Colonic mucosa (tissue), 4 donors: ENCODE results near the gene PLCG2. TPM values are rescaled to one million over a fixed set of nuclear protein-coding genes. Genes with fewer than 3 reads are reported as not detected.

Experiments used
- DNase-seq: peaks from one replicate; pipeline ENCODE4 v3.0.0-alpha.2; 2020
- H3K27ac ChIP-seq: fragments of 200-600 bp; one replicate; pipeline ENCODE4 v1.8.0; 2021
- H3K27me3 ChIP-seq: fragments of 200-600 bp; one replicate; pipeline ENCODE4 v1.8.0; 2021
- H3K36me3 ChIP-seq: fragments of 200-600 bp; one replicate; pipeline ENCODE4 v1.8.0; 2021
- H3K4me1 ChIP-seq: fragments of 200-600 bp; one replicate; pipeline ENCODE4 v1.8.0; 2021; ENCODE audit warnings: mild to moderate bottlenecking
- H3K4me3 ChIP-seq: fragments of 200-600 bp; one replicate; pipeline ENCODE4 v1.8.0; 2021
- H3K9ac ChIP-seq, 2 donors: one replicate each; pipeline ENCODE4 v1.7.0; 2013; ENCODE audit warnings: control low read depth in 2 of 2, low read depth in 2 of 2, low read length in 2 of 2
- H3K9me3 ChIP-seq: fragments of 200-600 bp; one replicate; pipeline ENCODE4 v1.8.0; 2021
- CTCF ChIP-seq: fragments of 200-600 bp; IDR thresholded peaks from one replicate; pipeline ENCODE4 v1.8.0; 2022; ENCODE audit warnings: antibody characterized with exemption, mild to moderate bottlenecking
- intact Hi-C: fragments of 100-400 bp; cut with DNase I; formaldehyde crosslinking; loops from one replicate; pipeline ENCODE4 v1.14.1; 2022
- total RNA-seq, 2 donors: library from RNA; stranded (reverse); fragmentation: NEBNext Ultra II Directional in 1 of 2; extraction: Animal tissue kit (Norgen Biotek cat#: 25700) in 1 of 2; gene quantifications; one replicate each; pipeline ENCODE4 v1.2.1, GENCODE V29; 2021
- donor health status: healthy.
- donor health status: DM: no; HTN: no; CAD: no.
- donor health status: DM: no; HTN: no; CAD: no.

The PLCG2 gene
- total RNA-seq, 2 donors from 2014 or later: 9.1 to 9.6 TPM

- Histone ChIP-seq H3K9ac (no peak overlapping the region), H3K27me3 (no peaks in the 10 kb centered on the region), H3K9me3 (no peaks in the 10 kb centered on the region), H3K27ac (no peak overlapping the region), H3K4me1 (no peaks in the 10 kb centered on the region), H3K36me3 (no peaks in the 10 kb centered on the region), H3K4me3 (no peak overlapping the region)
- intact Hi-C loops: no loop called here
- TF ChIP-seq CTCF: no peak
- no peak for DNase-seq
Measured at GRCh38 chr16:81748476-81749198, 30.5 kb upstream of the PLCG2 start.

- peak overlapping the region; percentile 9 to 27 for H3K9ac ChIP-seq
- peak; percentile 43 for DNase-seq
- H3K4me1 ChIP-seq: no peaks in the 10 kb centered on the region
- H3K36me3 ChIP-seq: no peaks in the 10 kb centered on the region
- no peaks in the 10 kb centered on the region for H3K9me3 ChIP-seq
- TF ChIP-seq CTCF: no peak
- intact Hi-C loops: no loop called here
- peak overlapping the region; percentile 33 for H3K27ac ChIP-seq
- H3K27me3 ChIP-seq: no peaks in the 10 kb centered on the region
- no peak overlapping the region for H3K4me3 ChIP-seq
Measured at GRCh38 chr16:81752225-81752875, 26.7 kb upstream of the PLCG2 start.

GRCh38 chr16:81752876-81753227 is 26.2 kb upstream of the PLCG2 start:
- Histone ChIP-seq H3K4me1 (no peaks in the 10 kb centered on the region), H3K27ac (peak overlapping the region; percentile 33), H3K27me3 (no peaks in the 10 kb centered on the region), H3K9me3 (no peaks in the 10 kb centered on the region), H3K36me3 (no peaks in the 10 kb centered on the region), H3K4me3 (no peak overlapping the region), H3K9ac (peak overlapping the region; percentile 9 to 27)
- DNase-seq: no peak
- no peak for TF ChIP-seq CTCF
- intact Hi-C loops: no loop called here

DNA sequence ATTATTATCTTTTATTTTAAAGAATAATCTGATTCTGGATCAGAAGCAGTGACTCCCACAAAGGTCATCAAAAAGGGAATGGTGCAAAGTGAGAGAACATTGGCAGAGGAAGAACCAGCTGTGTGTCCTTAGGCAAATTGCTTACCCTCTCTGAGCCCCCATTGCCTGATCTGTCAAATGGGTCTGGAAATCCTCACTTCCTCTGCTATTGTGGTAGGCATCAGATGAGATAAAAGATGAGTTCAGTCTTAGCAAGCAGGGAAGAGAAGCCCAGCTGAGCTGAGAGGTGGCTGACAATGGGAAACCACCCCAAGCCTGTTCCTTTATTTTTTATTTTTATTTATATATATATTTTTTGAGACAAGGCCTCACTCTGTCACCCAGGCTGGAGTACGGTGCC is 24.2 kb upstream of the PLCG2 start:
- intact Hi-C loops: no loop called here
- Histone ChIP-seq H3K4me3 (no peak overlapping the region), H3K27ac (no peak overlapping the region), H3K9me3 (no peaks in the 10 kb centered on the region), H3K36me3 (no peaks in the 10 kb centered on the region), H3K9ac (no peak overlapping the region), H3K4me1 (no peaks in the 10 kb centered on the region), H3K27me3 (no peaks in the 10 kb centered on the region)
- no peak for TF ChIP-seq CTCF
- DNase-seq: no peak

DNA sequence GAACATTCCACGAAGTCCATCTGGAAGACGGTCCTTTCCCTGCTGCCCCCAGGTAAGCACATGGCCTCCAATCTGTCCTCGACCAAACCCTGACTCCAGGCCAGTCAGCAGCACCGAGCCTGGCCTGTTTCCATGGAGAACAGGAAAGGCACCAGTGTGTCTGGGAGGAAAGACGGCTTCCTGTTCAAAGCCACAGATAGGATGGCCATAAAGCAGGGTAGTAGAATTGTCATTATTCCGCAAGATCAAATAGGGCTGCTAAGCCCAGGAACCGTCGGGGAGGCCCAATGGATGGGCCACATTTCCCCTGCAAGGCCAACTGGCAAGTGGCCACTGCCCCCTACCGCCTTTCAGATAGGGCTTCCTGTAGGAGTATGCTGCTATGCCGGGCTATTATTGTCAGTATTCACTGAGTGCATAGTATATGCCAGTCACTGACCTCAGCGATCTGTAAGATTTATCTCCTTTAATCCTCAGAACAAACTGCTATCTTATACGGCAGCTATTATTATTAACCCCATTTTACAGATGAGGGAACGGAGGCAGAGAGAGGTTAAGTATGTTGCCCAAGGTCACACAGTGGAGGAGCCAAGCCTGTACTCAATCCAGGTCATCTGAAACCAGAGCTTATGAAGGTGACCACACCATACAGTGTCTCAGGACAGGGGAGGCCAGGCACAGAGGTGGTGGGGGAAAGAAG is 23.0 kb upstream of the PLCG2 start:
- no peaks in the 10 kb centered on the region for H3K27me3 ChIP-seq
- no peak overlapping the region for H3K9ac ChIP-seq
- no peaks in the 10 kb centered on the region for H3K36me3 ChIP-seq
- no peaks in the 10 kb centered on the region for H3K9me3 ChIP-seq
- no peak for TF ChIP-seq CTCF
- no peak overlapping the region for H3K4me3 ChIP-seq
- no peaks in the 10 kb centered on the region for H3K4me1 ChIP-seq
- DNase-seq: no peak
- no peak overlapping the region for H3K27ac ChIP-seq
- intact Hi-C loops: no loop called here
